WI38 (cell line): Measurements from ENCODE around the gene MTA3.

Experiments used
- H3K4me3 ChIP-seq: 2 replicates; pipeline ENCODE4 v1.5.1; 2011; ENCODE audit warnings: low read depth, mild to moderate bottlenecking, control low read depth, low read length
- CTCF ChIP-seq: IDR thresholded peaks from 2 replicates; pipeline ENCODE4 v1.5.1; 2012; ENCODE audit warnings: low read depth, mild to moderate bottlenecking, control low read depth, low read length

Gene MTA3

GRCh38 chr2:42800981-42801380, 232.5 kb downstream of the MTA3 start:
- no peak for TF ChIP-seq CTCF

GRCh38 chr2:42801381-42801780, 232.9 kb downstream of the MTA3 start:
- no peak for TF ChIP-seq CTCF
- H3K4me3 ChIP-seq, result no peak overlapping the region

More at GRCh38 chr2:42800981-42801380, 232.5 kb downstream of the MTA3 start:
- H3K4me3 ChIP-seq, result no peak overlapping the region

- no peak for TF ChIP-seq CTCF
- H3K4me3 ChIP-seq, result no peak overlapping the region
These were observed 233.7 kb downstream of the MTA3 start for GRCh38 chr2:42802150-42802549.

GRCh38 chr2:42804338-42804737, 235.9 kb downstream of the MTA3 start:
- TF ChIP-seq CTCF, result no peak
- H3K4me3 ChIP-seq, result no peak overlapping the region

GRCh38 chr2:42804891-42805290, 236.5 kb downstream of the MTA3 start:
- TF ChIP-seq CTCF, result no peak

More at GRCh38 chr2:42804891-42805290, 236.5 kb downstream of the MTA3 start:
- H3K4me3 ChIP-seq, result no peak overlapping the region
